GM21360 (cell line): ENCODE measurements around the gene LRIG1.

ENCODE experiments used
- ATAC-seq: cut with Tn5 transposase; IDR thresholded peaks from one replicate; pipeline ENCODE4 v1.9.1; 2021; ENCODE audit warnings: mild to moderate bottlenecking, moderate library complexity; ENCODE audit not compliant: unreplicated experiment

The LRIG1 gene

GRCh38 chr3:66450390-66451022, 50.3 kb downstream of the LRIG1 start:
- ATAC-seq, result no peak

- peak; percentile 60 for ATAC-seq
Observed at GRCh38 chr3:66449411-66449974, 51.3 kb downstream of the LRIG1 start.

DNA sequence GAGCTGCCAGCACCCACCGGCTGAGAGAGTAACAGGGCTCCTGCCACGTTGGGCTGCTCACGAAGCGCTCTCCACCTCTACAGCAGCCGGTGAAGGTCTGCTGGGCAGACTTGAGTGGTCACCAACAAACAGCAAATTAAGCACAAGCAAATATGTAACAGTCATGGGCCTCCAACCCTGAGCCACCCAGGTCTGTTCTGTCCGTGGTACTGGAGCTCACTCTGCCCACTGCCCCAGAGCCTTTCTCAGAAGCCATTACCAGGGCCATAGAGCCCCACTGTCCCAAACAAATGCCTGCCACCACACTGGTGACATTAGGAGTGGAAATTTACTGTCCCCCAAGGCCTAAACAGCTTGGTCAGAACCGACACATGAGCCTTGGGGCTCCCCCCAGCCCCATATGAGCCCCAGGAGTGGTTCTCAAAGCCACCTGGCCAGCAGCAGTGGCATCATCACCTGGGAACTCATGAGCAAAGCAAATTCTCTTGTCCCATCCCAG, 56.6 kb downstream of the LRIG1 start:
- no peak for ATAC-seq

GRCh38 chr3:66443118-66443803, 57.6 kb downstream of the LRIG1 start:
- no peak for ATAC-seq

DNA sequence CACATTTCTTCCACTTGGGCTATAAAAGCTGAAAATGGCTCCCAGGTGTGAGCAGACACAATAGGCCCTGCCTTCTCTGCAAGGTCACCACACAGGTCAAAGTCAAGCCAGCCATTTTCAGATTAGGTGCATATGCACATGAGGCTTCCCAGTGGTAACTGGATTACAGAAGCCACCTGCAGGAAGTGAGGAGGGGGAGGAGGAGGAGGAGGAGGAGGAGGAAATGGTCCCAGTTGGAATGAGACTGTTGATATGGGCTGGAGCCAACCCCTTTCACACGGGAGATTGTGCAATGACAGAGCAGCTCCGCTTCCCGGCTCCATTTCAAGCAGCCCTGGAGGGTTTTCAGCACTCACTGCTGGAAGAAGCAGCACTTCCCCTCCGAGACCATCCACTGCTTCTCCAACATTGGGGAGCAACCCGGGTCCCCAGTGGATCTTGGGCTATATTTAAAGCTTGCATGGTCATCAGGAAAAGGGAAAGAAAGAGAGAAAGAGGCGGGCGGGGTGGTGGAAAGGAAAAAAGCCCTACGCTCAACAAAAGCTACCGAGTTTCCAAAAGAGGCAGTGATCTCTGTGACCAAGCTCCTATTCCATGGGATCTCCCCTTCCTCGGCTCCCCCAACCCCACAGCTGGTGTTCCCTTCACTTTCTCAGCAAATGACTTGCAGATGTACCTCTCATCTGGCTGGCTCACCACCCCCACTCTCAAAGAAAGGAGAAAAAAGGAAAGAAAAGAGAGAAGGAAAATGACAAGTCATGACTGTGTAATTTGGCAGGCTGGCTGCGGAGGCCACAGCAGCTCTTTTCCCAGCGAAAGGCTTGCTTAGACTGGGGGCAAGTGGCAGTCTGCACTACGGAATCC, 58.3 kb downstream of the LRIG1 start:
- ATAC-seq, result no peak

- ATAC-seq, result no peak
Observed at GRCh38 chr3:66441692-66442091, 59.1 kb downstream of the LRIG1 start.

- ATAC-seq, result no peak
Observed at GRCh38 chr3:66441129-66441528, 59.7 kb downstream of the LRIG1 start.

DNA sequence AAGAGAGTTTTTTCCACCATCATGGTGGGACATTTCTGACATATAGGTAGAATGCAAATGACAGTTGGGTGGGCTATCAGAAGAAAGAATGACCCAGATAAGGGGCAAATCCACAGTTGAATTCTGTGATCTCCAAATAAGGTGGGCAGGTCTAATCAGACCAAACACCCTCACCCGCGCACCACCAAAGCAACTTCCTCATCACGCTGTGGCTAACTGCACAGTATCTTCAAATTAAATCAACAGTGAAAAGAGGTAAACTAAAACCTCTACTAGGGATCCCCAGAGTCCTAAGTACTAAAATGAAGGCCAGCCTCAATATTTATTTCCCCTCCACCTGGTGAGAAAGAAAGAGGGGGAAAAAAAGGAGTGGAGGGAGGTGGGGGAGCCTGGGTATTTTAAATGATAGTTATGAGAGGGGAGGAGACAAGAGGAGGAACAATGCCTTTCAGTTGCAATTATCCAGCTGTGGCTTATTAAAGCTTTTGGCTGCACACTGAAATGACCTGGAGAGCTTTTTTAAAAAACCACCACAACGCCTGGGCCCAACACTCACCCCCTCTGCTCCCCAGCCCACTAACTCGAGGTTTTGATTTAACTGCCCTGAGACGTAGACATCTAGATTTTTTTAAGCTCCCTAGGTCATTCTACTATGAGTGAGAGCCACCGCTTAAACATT, 61.0 kb downstream of the LRIG1 start:
- no peak for ATAC-seq

DNA sequence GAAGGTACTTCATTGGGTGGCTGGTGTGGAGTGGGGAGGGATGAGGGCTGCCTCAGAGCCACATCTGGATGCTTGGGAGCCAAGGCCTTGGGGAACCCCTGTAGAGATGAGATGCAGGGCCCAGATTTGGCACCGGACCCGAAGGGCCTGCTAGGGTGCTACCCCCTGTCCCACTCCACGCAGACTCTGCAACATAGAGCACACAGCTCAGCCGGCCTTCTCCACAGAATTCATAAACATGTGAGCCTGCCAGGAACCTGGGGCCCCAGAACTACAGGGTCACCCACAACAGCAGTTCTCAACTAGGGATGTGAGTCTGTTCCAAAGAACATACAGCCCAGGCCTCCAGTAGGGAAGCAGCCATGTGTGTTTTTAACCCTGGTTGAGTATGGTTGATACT, 62.8 kb downstream of the LRIG1 start:
- no peak for ATAC-seq

DNA sequence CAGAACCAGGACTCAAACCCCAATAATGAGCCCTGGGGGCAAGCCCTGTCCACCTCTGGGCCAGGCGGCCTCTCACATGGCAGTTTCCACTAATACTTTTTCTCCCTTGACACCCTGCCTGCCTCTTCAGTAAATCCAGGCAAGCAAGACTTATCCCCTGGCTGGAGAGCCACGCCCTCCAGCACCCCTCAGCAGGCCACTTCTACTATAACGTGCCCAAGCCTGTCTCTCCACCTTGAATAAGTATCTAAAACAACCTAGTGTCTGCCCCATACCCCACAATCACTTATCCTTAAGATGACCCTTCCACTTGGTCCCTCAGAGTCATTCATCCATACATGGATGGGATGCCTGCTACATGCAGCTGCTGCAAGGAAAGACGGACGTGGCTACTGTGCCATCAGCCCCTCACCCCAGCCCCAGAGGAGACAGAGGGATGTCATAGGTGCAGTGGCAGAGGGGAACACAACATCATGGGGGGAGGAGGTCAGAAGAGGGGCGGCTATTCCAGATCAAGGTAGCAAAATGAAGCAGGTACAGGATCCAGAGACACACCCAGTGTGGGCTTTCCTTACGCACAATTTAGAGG, 63.4 kb downstream of the LRIG1 start:
- ATAC-seq, result no peak

- ATAC-seq, result no peak
Observed at GRCh38 chr3:66435989-66436388, 64.8 kb downstream of the LRIG1 start.

- no peak for ATAC-seq
Observed at GRCh38 chr3:66434726-66435125, 66.1 kb downstream of the LRIG1 start.

DNA sequence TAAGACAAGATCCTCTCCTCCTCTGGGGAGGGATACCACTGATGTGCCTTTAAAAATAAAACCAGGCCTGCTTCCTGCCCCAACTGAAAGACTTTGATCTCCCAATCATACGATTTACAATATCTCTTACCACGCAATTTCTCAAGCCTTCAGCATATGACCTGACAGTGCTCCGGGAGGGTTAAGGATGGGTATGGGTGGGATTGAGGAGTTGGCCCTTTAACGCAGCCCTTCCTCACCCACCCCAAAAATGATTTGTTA, 67.4 kb downstream of the LRIG1 start:
- ATAC-seq, result no peak

- ATAC-seq, result no peak
Observed at GRCh38 chr3:66432767-66433521, 67.9 kb downstream of the LRIG1 start.

DNA sequence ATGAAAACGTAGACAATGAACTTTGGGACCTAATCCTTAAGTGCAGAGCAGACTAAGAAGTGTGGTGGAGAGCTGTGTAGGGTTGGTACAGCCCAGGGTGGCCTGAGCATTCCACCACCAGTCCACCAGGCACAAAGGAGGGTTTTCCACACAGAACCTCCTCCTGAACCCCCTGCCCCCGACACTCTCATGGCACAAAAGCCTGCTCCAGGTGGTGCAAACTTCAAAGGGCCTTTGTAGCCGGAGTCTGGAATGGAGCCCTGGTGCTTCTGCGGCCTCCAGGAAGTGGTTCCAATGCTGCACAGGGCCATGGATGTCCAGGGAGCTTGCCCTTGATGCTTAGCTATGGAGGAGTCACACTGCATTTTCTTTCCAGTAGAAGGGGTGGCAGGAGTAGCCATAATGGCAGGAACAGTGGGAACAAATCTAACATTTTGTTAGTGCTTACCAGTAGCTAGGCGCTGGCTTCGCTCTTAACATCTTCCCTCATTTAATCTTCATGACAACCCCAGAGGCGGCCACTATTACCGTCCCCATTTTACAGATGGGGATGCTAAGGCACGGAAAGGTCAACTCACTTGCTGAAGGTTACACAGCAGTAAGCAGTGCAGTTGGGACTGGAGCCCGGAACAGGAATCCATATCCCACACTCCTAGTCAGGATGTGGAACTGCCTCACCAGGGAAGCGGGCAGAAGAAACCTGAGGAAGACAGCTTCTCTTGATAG, 68.6 kb downstream of the LRIG1 start:
- ATAC-seq, result no peak

DNA sequence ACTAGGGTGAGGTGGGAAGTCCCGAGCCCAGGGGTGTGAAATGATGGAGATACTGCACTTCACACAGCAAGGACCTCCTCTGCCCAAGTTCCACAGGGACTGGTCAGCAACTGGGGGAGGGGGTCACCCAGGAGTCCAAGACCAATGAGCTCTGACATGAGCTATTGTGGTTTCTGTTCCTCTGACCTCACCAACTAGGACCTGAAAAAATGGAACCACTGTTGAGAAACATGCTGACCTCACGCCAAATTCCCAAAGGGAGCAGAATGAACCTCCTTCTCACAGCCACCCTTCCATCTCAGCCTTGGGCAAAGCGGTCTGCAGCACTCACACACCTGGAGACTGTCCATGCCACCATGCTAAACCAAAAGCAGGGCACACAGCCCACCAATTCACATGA, 69.3 kb downstream of the LRIG1 start:
- no peak for ATAC-seq

DNA sequence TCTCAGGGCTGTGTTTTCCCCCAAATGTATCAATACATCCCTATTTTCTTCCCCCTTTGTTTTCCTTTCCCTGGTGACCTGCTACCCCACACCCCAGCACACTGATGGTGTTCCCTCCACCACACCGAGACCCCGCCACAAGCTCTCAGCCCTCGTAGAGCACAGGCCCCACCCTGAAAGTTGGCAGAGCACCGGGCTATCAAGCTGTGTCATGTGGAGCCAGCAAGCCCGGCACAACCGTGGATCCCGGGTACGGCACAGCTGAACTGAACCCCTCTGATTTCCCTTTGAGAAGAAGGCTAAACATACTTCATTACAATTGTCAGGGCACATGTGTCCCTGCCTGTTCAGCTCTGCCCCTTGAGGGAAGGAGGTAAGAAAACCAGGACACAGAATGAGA, 69.9 kb downstream of the LRIG1 start:
- ATAC-seq, result no peak

DNA sequence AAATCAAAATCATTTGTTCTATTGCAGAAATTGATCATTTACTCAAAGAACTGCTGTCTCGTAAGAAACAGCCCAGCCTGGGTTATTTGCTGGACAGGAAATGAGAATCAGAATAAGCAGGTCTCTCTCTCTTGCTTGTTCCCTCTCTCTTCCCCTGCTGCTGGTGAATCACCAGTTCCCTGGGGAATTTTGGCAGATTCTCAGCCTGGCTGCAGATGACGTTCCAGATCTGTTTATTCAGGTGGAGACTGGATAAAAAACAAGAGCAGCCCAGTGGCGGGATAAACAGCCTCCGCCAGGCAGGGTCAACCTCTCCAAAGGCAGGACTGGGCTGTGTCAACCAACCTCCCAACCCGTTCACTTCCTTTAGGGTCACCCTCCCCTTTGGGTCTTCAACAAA, 72.1 kb downstream of the LRIG1 start:
- ATAC-seq, result no peak

GRCh38 chr3:66427951-66428474, 72.8 kb downstream of the LRIG1 start:
- no peak for ATAC-seq
